ENCODE measurements around the gene SKOR1.

Gene SKOR1

GRCh38 chr15:67779549-67780111 is 45.7 kb upstream of the SKOR1 start:
- no peak for DNase-seq (ENCODE audit: low read depth, low spot score)
- H3K36me3 ChIP-seq (ENCODE audit: insufficient read depth, insufficient read length, low read length): no peaks in the 10 kb centered on the region
- H3K4me3 ChIP-seq (ENCODE audit: insufficient read length, low read depth): no peak overlapping the region
- H3K9ac ChIP-seq (ENCODE audit: insufficient read length, low read depth): no peak overlapping the region
- peaks cover 8% of the 10 kb centered on the region for H3K4me1 ChIP-seq (ENCODE audit: insufficient read depth, insufficient read length)
- TF ChIP-seq ZNF274 (IDR thresholded peaks at IDR 0.05; ENCODE audit: low read depth, low read length): no peak
- TF ChIP-seq SUZ12 (IDR thresholded peaks at IDR 0.05; ENCODE audit: extremely low read depth, insufficient read depth, insufficient read length): no peak
- no peak for TF ChIP-seq YY1 (IDR thresholded peaks at IDR 0.05; ENCODE audit: insufficient read depth, insufficient read length)
- no peaks in the 10 kb centered on the region for H3K9me3 ChIP-seq (ENCODE audit: insufficient read depth, low read length)
- no peaks in the 10 kb centered on the region for H3K27me3 ChIP-seq (ENCODE audit: insufficient read depth, insufficient read length)

GRCh38 chr15:67781061-67781460 is 44.2 kb upstream of the SKOR1 start:
- no peaks in the 10 kb centered on the region for H3K9me3 ChIP-seq (ENCODE audit: insufficient read depth, low read length)
- H3K9ac ChIP-seq (ENCODE audit: insufficient read length, low read depth): no peak overlapping the region
- no peak for DNase-seq (ENCODE audit: low read depth, low spot score)
- no peaks in the 10 kb centered on the region for H3K36me3 ChIP-seq (ENCODE audit: insufficient read depth, insufficient read length, low read length)
- no peak overlapping the region for H3K4me3 ChIP-seq (ENCODE audit: insufficient read length, low read depth)
- TF ChIP-seq SUZ12 (IDR thresholded peaks at IDR 0.05; ENCODE audit: extremely low read depth, insufficient read depth, insufficient read length) (no peak), ZNF274 (IDR thresholded peaks at IDR 0.05; ENCODE audit: low read depth, low read length) (no peak), YY1 (IDR thresholded peaks at IDR 0.05; ENCODE audit: insufficient read depth, insufficient read length) (no peak)
- no peaks in the 10 kb centered on the region for H3K27me3 ChIP-seq (ENCODE audit: insufficient read depth, insufficient read length)
- peaks cover 8% of the 10 kb centered on the region for H3K4me1 ChIP-seq (ENCODE audit: insufficient read depth, insufficient read length)

- H3K9ac ChIP-seq (ENCODE audit: insufficient read length, low read depth): no peak overlapping the region
- H3K4me3 ChIP-seq (ENCODE audit: insufficient read length, low read depth): no peak overlapping the region
- TF ChIP-seq ZNF274 (IDR thresholded peaks at IDR 0.05; ENCODE audit: low read depth, low read length): no peak
- TF ChIP-seq SUZ12 (IDR thresholded peaks at IDR 0.05; ENCODE audit: extremely low read depth, insufficient read depth, insufficient read length): no peak
- no peak for TF ChIP-seq YY1 (IDR thresholded peaks at IDR 0.05; ENCODE audit: insufficient read depth, insufficient read length)
- DNase-seq (ENCODE audit: low read depth, low spot score): no peak
- H3K27me3 ChIP-seq (ENCODE audit: insufficient read depth, insufficient read length): no peaks in the 10 kb centered on the region
- H3K36me3 ChIP-seq (ENCODE audit: insufficient read depth, insufficient read length, low read length): no peaks in the 10 kb centered on the region
- H3K4me1 ChIP-seq (ENCODE audit: insufficient read depth, insufficient read length): peaks cover 8% of the 10 kb centered on the region
- no peaks in the 10 kb centered on the region for H3K9me3 ChIP-seq (ENCODE audit: insufficient read depth, low read length)
These were observed 43.2 kb upstream of the SKOR1 start for GRCh38 chr15:67781907-67782690.

- Histone ChIP-seq H3K9me3 (ENCODE audit: insufficient read depth, low read length) (no peaks in the 10 kb centered on the region), H3K27me3 (ENCODE audit: insufficient read depth, insufficient read length) (no peaks in the 10 kb centered on the region), H3K9ac (ENCODE audit: insufficient read length, low read depth) (no peak overlapping the region), H3K36me3 (ENCODE audit: insufficient read depth, insufficient read length, low read length) (no peaks in the 10 kb centered on the region), H3K4me3 (ENCODE audit: insufficient read length, low read depth) (no peak overlapping the region), H3K4me1 (ENCODE audit: insufficient read depth, insufficient read length) (peaks cover 8% of the 10 kb centered on the region)
- no peak for TF ChIP-seq YY1 (IDR thresholded peaks at IDR 0.05; ENCODE audit: insufficient read depth, insufficient read length)
- TF ChIP-seq ZNF274 (IDR thresholded peaks at IDR 0.05; ENCODE audit: low read depth, low read length): no peak
- TF ChIP-seq SUZ12 (IDR thresholded peaks at IDR 0.05; ENCODE audit: extremely low read depth, insufficient read depth, insufficient read length): no peak
- no peak for DNase-seq (ENCODE audit: low read depth, low spot score)
These were observed 42.7 kb upstream of the SKOR1 start for GRCh38 chr15:67782691-67782991.

- Histone ChIP-seq H3K36me3 (ENCODE audit: insufficient read depth, insufficient read length, low read length) (no peaks in the 10 kb centered on the region), H3K27me3 (ENCODE audit: insufficient read depth, insufficient read length) (no peaks in the 10 kb centered on the region), H3K4me3 (ENCODE audit: insufficient read length, low read depth) (no peak overlapping the region), H3K9ac (ENCODE audit: insufficient read length, low read depth) (no peak overlapping the region), H3K4me1 (ENCODE audit: insufficient read depth, insufficient read length) (peaks cover 8% of the 10 kb centered on the region), H3K9me3 (ENCODE audit: insufficient read depth, low read length) (no peaks in the 10 kb centered on the region)
- TF ChIP-seq SUZ12 (IDR thresholded peaks at IDR 0.05; ENCODE audit: extremely low read depth, insufficient read depth, insufficient read length) (no peak), YY1 (IDR thresholded peaks at IDR 0.05; ENCODE audit: insufficient read depth, insufficient read length) (no peak), ZNF274 (IDR thresholded peaks at IDR 0.05; ENCODE audit: low read depth, low read length) (no peak)
- no peak for DNase-seq (ENCODE audit: low read depth, low spot score)
These were observed 42.0 kb upstream of the SKOR1 start for GRCh38 chr15:67783303-67783702.

GRCh38 chr15:67784090-67784781 is 41.1 kb upstream of the SKOR1 start:
- no peak overlapping the region for H3K9ac ChIP-seq (ENCODE audit: insufficient read length, low read depth)
- no peak for DNase-seq (ENCODE audit: low read depth, low spot score)

GRCh38 chr15:67784856-67785430 is 40.4 kb upstream of the SKOR1 start:
- no peaks in the 10 kb centered on the region for H3K27me3 ChIP-seq (ENCODE audit: insufficient read depth, insufficient read length)
- no peaks in the 10 kb centered on the region for H3K36me3 ChIP-seq (ENCODE audit: insufficient read depth, insufficient read length, low read length)
- no peak for DNase-seq (ENCODE audit: low read depth, low spot score)
- H3K4me1 ChIP-seq (ENCODE audit: insufficient read depth, insufficient read length): peaks cover 8% of the 10 kb centered on the region
- no peak overlapping the region for H3K9ac ChIP-seq (ENCODE audit: insufficient read length, low read depth)
- TF ChIP-seq YY1 (IDR thresholded peaks at IDR 0.05; ENCODE audit: insufficient read depth, insufficient read length) (no peak), SUZ12 (IDR thresholded peaks at IDR 0.05; ENCODE audit: extremely low read depth, insufficient read depth, insufficient read length) (no peak), ZNF274 (IDR thresholded peaks at IDR 0.05; ENCODE audit: low read depth, low read length) (no peak)
- no peak overlapping the region for H3K4me3 ChIP-seq (ENCODE audit: insufficient read length, low read depth)
- no peaks in the 10 kb centered on the region for H3K9me3 ChIP-seq (ENCODE audit: insufficient read depth, low read length)

More at GRCh38 chr15:67784090-67784781, 41.1 kb upstream of the SKOR1 start:
- H3K4me1 ChIP-seq (ENCODE audit: insufficient read depth, insufficient read length): peaks cover 8% of the 10 kb centered on the region
- TF ChIP-seq ZNF274 (IDR thresholded peaks at IDR 0.05; ENCODE audit: low read depth, low read length) (no peak), YY1 (IDR thresholded peaks at IDR 0.05; ENCODE audit: insufficient read depth, insufficient read length) (no peak), SUZ12 (IDR thresholded peaks at IDR 0.05; ENCODE audit: extremely low read depth, insufficient read depth, insufficient read length) (no peak)
- H3K27me3 ChIP-seq (ENCODE audit: insufficient read depth, insufficient read length): no peaks in the 10 kb centered on the region
- no peak overlapping the region for H3K4me3 ChIP-seq (ENCODE audit: insufficient read length, low read depth)
- H3K36me3 ChIP-seq (ENCODE audit: insufficient read depth, insufficient read length, low read length): no peaks in the 10 kb centered on the region
- H3K9me3 ChIP-seq (ENCODE audit: insufficient read depth, low read length): no peaks in the 10 kb centered on the region
